Measurements from ENCODE around the gene NRXN3.

Gene NRXN3

DNA sequence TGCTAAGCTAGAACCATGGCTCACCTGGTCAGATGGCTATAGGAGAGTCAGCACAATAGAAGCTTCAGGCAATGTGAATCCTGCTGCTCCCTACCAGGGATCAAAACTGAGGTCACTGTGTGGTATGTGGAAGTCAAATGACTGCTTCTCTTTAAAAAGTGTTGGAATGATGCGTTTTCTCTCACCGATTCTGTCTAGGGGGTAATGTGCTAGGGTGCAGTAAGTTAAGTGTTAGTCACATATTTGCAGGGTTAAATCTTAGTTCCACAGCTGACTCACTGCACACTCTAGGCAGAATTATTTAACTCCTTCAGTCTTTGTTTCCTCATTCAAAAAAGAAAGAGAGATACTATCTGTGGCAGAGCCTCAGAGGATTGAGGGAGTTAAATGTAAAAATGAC is 1344.5 kb downstream of the NRXN3 start:
- intact Hi-C loops (cut with DNase I): no loop called here
- DNase-seq: no peak

DNA sequence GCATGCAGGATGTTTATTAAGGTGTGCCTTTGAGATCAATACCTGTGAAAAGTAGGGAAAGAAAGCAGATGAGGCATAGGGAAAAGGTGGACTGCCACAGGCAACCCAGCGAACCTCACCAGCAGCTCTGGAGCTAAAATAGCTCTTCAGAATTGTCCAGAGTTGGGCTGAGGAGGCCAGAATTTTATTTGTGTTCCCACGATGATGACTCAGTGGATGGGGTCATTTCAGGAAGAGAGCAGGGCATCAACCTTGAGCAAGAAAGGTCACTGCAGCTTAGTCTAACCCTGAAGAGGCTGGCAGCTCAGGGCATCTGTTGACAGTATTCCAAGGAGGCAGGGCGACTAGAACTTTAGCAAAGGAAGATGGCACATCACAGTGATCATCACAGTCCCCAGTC is 1345.0 kb downstream of the NRXN3 start:
- intact Hi-C loops (cut with DNase I): no loop called here
- no peak for DNase-seq

DNA sequence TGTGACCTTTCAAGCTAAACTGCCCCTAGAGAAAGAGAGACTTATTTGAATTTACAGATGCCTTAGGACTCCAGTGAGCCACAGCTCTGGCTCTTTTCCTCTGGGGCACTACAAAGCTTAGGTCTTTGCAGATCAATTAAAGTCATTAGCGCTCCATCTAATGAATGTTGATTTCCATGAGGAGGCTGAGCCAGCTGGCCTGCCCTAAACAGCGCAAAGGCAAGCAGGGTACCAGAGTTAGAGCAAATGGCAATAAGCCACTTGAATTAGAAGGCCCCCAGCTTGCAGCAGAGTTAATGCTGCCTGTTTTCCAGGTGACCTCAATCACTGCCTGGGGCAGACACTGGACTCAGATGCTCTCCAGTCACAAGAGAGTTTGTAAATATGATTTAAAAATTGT is 1345.8 kb downstream of the NRXN3 start:
- no peak for DNase-seq
- intact Hi-C loops (cut with DNase I): no loop called here

- no peak for DNase-seq
- intact Hi-C loops (cut with DNase I): no loop called here
These were observed 1355.2 kb downstream of the NRXN3 start for GRCh38 chr14:79525416-79525815.

DNA sequence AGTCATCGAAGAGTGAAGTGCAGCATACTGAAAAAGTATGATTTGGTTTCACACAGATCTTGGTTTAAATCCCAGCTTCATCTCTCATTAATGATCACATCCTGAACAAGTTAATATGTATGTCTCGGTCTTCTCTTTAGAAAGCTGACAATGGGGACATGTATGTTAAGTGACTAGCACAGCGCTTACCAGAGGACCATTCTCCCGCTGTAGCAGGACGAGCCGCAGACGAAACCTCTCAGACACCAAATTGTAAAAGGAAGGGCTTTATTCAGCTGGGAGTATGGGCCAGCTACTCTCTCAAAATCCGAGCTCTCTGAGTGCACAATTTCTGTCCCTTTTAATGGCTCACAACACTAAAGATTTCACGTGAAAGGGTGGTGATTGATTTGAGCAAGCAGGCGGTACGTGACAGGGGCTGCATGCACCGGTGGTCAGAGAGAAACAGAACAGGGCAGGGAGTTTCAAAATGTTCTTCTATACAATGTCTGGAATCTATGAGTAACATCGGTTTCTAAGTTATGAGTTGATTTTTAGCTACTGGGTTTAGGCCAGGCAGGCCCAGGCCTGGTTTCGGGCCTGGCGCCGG is 1358.7 kb downstream of the NRXN3 start:
- intact Hi-C loops (cut with DNase I): no loop called here

DNA sequence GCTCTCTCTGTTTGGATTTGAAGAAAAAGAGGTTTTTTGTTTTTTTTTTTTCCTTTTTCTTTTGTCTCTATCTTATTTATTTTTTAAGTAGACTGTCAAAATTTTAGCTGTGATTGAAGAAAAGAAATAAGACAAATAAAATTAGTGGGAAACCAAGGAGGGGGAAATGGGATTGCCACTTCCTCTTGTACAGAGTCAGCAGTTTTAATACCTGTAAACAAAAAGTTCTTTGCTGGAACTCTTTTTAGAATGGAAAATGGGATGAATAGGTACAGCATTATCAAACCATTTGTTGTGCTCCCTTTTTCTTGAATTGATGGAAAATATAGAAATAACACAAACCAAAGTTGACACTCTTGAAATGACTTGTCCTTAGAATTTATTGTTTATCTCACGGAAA is 1360.4 kb downstream of the NRXN3 start:
- intact Hi-C loops (cut with DNase I): no loop called here
- DNase-seq: no peak

More for the DNA sequence above, 1358.7 kb downstream of the NRXN3 start:
- DNase-seq: no peak

DNA sequence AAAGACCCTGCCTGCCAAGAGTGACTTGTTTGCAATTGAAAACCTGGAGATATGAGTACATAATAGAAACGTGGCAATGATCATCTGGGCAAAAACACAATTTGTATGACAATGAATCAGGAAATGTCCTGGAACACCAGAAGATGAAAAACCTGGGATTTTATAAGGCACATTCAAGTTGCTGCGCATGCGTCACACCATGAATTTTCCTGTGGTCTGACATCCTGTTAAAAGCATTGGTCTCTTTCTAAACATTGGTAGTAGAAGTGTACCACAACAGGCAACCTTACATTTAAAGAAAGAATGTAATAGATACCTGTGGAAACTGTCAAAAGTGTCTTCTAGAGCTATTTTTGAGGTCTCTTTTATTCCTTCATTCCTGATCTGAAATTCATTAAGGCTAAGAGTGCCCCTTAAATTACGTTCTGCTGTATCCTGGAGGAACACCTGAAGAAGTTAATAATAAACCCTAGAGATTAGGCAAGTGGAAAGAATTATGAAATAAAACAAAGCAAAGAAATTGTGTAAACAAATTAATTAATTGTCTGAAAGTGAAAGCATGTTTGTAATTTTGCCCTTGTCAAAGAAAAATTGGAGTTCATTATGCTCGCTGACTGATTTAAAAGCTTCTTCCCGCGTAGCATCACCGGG is 1364.7 kb downstream of the NRXN3 start:
- intact Hi-C loops (cut with DNase I): no loop called here

DNA sequence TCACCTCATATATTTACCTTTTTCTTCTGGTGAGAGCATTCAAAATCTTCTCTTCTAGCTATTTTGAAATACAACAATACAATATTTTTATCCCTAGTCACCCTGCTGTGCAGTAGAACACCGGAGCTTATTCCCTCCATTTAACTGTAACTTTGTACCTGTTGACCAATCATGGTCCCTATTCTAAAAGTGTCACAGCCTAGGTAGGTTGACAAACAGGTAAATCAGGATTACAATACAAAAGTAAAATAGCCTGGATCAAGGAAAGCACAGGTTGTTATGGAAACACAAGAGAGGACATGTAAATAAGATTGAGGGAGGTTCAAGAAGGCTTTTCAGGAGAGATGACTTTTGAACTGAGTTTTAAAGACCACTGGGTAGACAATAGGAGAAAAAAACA is 1370.2 kb downstream of the NRXN3 start:
- DNase-seq: no peak
- intact Hi-C loops (cut with DNase I): no loop called here

More for the DNA sequence above, 1364.7 kb downstream of the NRXN3 start:
- no peak for DNase-seq

DNA sequence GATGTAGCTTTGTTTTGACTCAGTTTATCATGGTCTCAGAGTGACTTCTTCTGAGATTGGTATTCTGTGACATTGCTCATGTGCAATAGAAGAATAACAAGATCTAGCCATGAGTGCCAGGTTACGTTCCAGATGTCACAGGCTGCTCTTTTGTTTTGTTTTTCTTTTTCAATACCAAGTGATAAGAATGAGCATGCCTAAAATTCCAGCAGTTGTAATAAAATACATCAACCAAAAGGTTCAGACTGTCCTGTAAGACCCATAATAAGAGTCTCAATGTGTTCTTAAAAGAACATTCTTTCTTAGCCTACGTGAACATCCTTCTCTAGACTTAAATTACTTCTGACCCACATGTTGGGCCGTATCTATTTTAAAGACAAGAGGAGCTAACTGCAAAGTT is 1371.9 kb downstream of the NRXN3 start:
- no peak for DNase-seq
- intact Hi-C loops (cut with DNase I): no loop called here

- intact Hi-C loops (cut with DNase I): no loop called here
- no peak for DNase-seq
These were observed 1373.2 kb downstream of the NRXN3 start for GRCh38 chr14:79543348-79543747.

GRCh38 chr14:79543967-79544697 is 1374.0 kb downstream of the NRXN3 start:
- DNase-seq: no peak
- intact Hi-C loops (cut with DNase I): no loop called here

DNA sequence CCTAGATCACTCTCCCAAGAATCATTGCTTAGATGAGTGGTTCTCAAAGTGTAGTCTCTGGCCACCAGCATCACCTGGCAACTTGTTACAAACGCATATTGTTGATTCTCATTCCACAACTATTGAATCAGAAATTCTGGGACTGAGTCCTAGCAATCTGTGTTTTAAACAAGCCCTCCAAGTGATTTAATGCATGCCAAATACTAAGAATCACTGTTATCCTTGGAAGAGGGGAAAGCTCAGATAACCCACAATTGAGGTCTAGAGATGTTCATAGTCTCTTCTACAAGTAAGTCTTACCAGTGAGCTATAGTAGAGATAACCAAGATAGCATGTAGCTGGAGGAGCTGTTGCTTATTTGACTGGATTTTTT is 1374.5 kb downstream of the NRXN3 start:
- intact Hi-C loops (cut with DNase I): no loop called here
- DNase-seq: no peak

- DNase-seq: no peak
- intact Hi-C loops (cut with DNase I): no loop called here
These were observed 1378.7 kb downstream of the NRXN3 start for GRCh38 chr14:79548836-79549235.

- DNase-seq: no peak
- intact Hi-C loops (cut with DNase I): no loop called here
These were observed 1379.3 kb downstream of the NRXN3 start for GRCh38 chr14:79549515-79549914.

DNA sequence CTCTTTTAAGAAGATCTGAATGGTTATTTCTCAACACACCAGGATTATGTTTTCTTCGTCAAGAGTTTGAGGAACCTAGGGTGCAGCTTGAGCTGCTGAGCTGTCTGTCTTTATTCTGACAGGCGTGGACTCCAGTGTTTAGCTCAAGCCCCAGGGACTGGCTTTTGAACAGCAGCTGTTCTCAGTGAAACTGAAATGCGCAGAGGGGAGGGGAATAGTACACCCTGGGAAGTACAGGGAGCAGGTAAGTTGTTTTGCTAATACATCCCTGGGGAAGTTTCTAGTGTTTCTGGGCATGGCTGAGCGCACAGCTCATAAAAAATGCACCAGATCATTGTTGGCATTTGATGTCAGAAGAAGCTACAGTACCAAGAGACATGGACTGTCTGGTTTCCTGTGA is 1381.3 kb downstream of the NRXN3 start:
- intact Hi-C loops (cut with DNase I): no loop called here
- DNase-seq: no peak

- DNase-seq: no peak
These were observed 1382.6 kb downstream of the NRXN3 start for GRCh38 chr14:79552778-79553177.

GRCh38 chr14:79554816-79555215 is 1384.6 kb downstream of the NRXN3 start:
- no peak for DNase-seq
- intact Hi-C loops (cut with DNase I): no loop called here

More at GRCh38 chr14:79552778-79553177, 1382.6 kb downstream of the NRXN3 start:
- intact Hi-C loops (cut with DNase I): no loop called here

- intact Hi-C loops (cut with DNase I): no loop called here
- DNase-seq: no peak
These were observed 1385.3 kb downstream of the NRXN3 start for GRCh38 chr14:79555429-79555828.

DNA sequence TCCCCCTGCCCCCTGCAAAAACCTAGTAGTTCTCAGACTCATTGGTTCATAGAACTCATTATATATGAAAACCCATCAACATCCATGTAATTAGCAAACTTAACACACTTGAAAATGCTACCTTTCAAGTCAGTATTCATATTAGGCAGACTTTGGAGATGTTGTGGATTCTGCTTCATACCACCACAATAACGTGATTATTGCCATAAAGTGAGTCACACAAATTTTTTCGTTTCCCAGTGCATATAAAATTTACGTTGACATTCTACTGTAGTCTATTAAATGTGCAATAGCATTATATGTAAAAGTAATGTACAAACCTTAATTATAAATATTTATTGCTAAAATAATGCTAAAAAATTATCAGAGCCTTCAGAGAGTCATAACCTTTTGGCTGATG is 1387.1 kb downstream of the NRXN3 start:
- DNase-seq: no peak
- intact Hi-C loops (cut with DNase I): no loop called here

DNA sequence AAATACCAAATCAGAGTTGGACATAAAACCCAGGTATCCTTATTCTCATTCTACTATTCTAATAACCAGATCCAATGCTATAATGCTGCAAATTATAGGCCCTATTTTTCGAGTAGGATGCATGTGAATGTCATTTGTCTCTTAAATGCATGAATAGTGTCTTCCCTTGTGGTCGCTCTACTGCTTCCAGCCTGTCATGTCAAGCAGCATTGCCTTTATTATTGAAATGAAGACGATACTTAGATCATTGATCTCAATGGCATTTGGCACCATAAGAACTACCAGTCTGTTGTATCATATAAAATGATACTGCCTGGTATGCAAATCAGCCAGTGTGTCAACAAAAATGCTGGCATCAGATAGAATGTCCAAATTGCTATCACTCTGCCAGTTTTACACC is 1392.0 kb downstream of the NRXN3 start:
- DNase-seq: no peak
- intact Hi-C loops (cut with DNase I): no loop called here

- intact Hi-C loops (cut with DNase I): no loop called here
- DNase-seq: no peak
These were observed 1394.2 kb downstream of the NRXN3 start for GRCh38 chr14:79564371-79564770.

DNA sequence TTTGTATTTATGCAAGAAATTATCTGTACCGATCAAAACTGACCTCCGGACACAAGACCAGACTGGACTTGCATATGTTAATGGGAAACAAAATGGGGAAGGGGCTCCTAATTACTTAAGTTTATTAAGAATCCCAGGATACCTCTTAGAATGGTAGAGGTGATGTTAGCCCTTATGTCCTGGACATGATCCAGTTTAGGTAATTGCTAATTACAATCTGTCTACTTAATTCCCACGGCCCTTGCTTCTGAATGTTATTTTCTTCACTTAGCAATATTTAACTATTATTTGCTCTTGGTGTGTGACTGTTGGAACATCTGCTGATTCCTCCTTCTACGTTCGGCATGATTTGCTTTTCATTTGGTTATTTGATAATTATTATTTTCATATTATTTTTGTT is 1397.1 kb downstream of the NRXN3 start:
- DNase-seq: no peak

More for the DNA sequence above, 1397.1 kb downstream of the NRXN3 start:
- intact Hi-C loops (cut with DNase I): no loop called here
